H4 (cell line): ENCODE data around the gene ECT2. TPM values are rescaled to one million over a fixed set of nuclear protein-coding genes. Genes with fewer than 3 reads are reported as not detected.
A peak's percentile ranks its signal among the peaks of the same experiment; 100 is the strongest.
"Not testable (repeated sequence)": the region's sequence is repeated elsewhere in the genome, so short reads cannot be mapped to it uniquely, and the experiment has no call there.

ENCODE experiments used
- DNase-seq: peaks from one replicate; pipeline ENCODE4 v3.0.0-alpha.2; 2015; ENCODE audit warnings: low spot score
- total RNA-seq: library from RNA; depleted of rRNA; stranded (reverse); fragments of >200 nt; shearing (Covaris generic); gene quantifications from 2 replicates; pipeline ENCODE4 v1.2.3, GENCODE V29; 2014; rRNA removed

The ECT2 gene
- total RNA-seq, 1 experiment from 2014 or later: 82.3 TPM

- DNase-seq: peak; percentile 72
Observed at GRCh38 chr3:172856795-172857742, 106.5 kb downstream of the ECT2 start.

- peak; percentile 17 for DNase-seq
Observed at GRCh38 chr3:172859041-172859440, 108.5 kb downstream of the ECT2 start.

GRCh38 chr3:172866726-172867350 lies 116.3 kb downstream of the ECT2 start:
- DNase-seq: not testable (repeated sequence)

GRCh38 chr3:172868582-172869200 lies 118.2 kb downstream of the ECT2 start:
- DNase-seq: no peak

GRCh38 chr3:172869368-172869771 lies 118.8 kb downstream of the ECT2 start:
- no peak for DNase-seq

- DNase-seq: no peak
Observed at GRCh38 chr3:172869784-172870518, 119.4 kb downstream of the ECT2 start.

Other genes starting within 250 kb of the ECT2 start
- 3.6 and 9.5 TPM in 2 replicates for gene TNFSF10, start 227.3 kb upstream of the ECT2 start, total RNA-seq
- 14.0 and 19.8 TPM in 2 replicates for gene NCEH1, start 39.7 kb upstream of the ECT2 start, total RNA-seq